ENCODE data around the gene ST3GAL5. TPM values are rescaled to one million over a fixed set of nuclear protein-coding genes. Genes with fewer than 3 reads are reported as not detected.

The ST3GAL5 gene
- polyA plus RNA-seq (2013, experiment 1 of 2), result 5.0 TPM
- polyA plus RNA-seq (2013, experiment 2 of 2), result 5.3 TPM

- no peaks in the 10 kb centered on the region for H3K36me3 ChIP-seq (replicated peaks in 1 of 2; ENCODE audit: control insufficient read depth in 2 of 2, insufficient read depth in 2 of 2, low read length in 2 of 2)
- WGBS, 2 donors (ENCODE audit: extremely low coverage in 2 of 2, insufficient read length in 2 of 2, insufficient replicate concordance in 1 of 2), result no CpG with 5 or more reads among the region's 94 CpGs
- no peaks in the 10 kb centered on the region for H3K79me1 ChIP-seq (ENCODE audit: low read depth, low read length)
- no peak within 1 kb of the TSS for H4K91ac ChIP-seq (ENCODE audit: low read depth, low read length, poor library complexity)
- peak within 1 kb of the TSS; percentile 51 to 91 for H3K4me3 ChIP-seq (ENCODE audit: low read length in 2 of 2)
- H3K9me3 ChIP-seq (replicated peaks in 1 of 2; ENCODE audit: control insufficient read depth in 2 of 2, insufficient read depth in 1 of 2, low read depth in 1 of 2, low read length in 2 of 2), result no peaks in the 10 kb centered on the region
- H3K23ac ChIP-seq (ENCODE audit: low read depth, low read length, poor library complexity), result peak within 1 kb of the TSS; percentile 92
- peaks cover 10 to 24% of the 10 kb centered on the region in 2 donors for H3K4me1 ChIP-seq (ENCODE audit: control insufficient read depth in 2 of 2, insufficient read depth in 1 of 2, low read depth in 1 of 2, low read length in 2 of 2)
- H2AK5ac ChIP-seq (ENCODE audit: low read depth, low read length), result no peak within 1 kb of the TSS
- H2BK5ac ChIP-seq (ENCODE audit: low read length), result no peak within 1 kb of the TSS
- H2BK120ac ChIP-seq (ENCODE audit: low read depth, low read length), result no peak within 1 kb of the TSS
- H3K14ac ChIP-seq (ENCODE audit: low read length), result peak within 1 kb of the TSS; percentile 31
- H3K27me3 ChIP-seq (ENCODE audit: control insufficient read depth in 3 of 3, insufficient read depth in 3 of 3, low read depth in 1 of 3, low read length in 3 of 3), result peaks cover 0 to 41% (median 18%) of the 10 kb centered on the region in 3 experiments
- no peak within 1 kb of the TSS for H3K27ac ChIP-seq (replicated peaks; ENCODE audit: low read length)
- DNase-seq (ENCODE audit: low spot score), result peak; percentile 87
- H2BK15ac ChIP-seq (ENCODE audit: low read length), result peak within 1 kb of the TSS; percentile 72
- no peak within 1 kb of the TSS for H4K8ac ChIP-seq (ENCODE audit: low read depth, low read length)
- H2BK12ac ChIP-seq (ENCODE audit: low read length), result no peak within 1 kb of the TSS
- no peak within 1 kb of the TSS for H3K4ac ChIP-seq (ENCODE audit: low read length)
- peak within 1 kb of the TSS; percentile 92 for H3K9ac ChIP-seq (ENCODE audit: low read depth, low read length, poor library complexity)
- H2AFZ ChIP-seq (ENCODE audit: low read length), result peak within 1 kb of the TSS; percentile 92
- peak within 1 kb of the TSS; percentile 90 for H3K4me2 ChIP-seq (ENCODE audit: insufficient read depth, low read length, poor library complexity, severe bottlenecking)
- H3K18ac ChIP-seq (ENCODE audit: low read length), result peak within 1 kb of the TSS; percentile 79
Observed at GRCh38 chr2:85888684-85889626, at the start of gene ST3GAL5. ST3GAL5 (minus strand) TSS chr2:85888990; CDS start chr2:85888905, 85 bp downstream.

DNA sequence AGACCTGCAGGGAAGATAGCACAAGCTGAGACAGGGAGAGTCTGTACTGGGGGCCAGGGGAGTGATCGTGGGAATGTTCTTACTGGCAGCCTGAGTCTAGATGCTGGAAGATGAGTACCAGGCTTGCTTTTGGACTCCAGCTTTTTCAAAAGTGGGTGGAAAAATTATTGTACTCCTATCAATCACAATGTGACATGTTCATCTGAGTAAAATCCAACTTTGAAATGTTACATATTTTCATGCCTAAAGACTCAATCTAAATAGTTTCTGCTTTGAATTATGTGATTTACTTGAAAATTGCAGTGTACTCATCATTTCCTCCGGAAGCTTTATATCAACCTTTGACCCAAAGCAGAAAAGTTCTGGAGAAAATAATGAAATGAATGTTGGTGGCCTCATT lies 49.7 kb upstream of the ST3GAL5 start:
- H3K18ac ChIP-seq (ENCODE audit: low read length), result no peak overlapping the region
- H3K27ac ChIP-seq (replicated peaks; ENCODE audit: low read length), result no peak overlapping the region
- H4K91ac ChIP-seq (ENCODE audit: low read depth, low read length, poor library complexity), result no peak overlapping the region
- H2BK5ac ChIP-seq (ENCODE audit: low read length), result no peak overlapping the region
- no peak overlapping the region for H3K4ac ChIP-seq (ENCODE audit: low read length)
- no peaks in the 10 kb centered on the region for H3K79me1 ChIP-seq (ENCODE audit: low read depth, low read length)
- no peak overlapping the region for H2BK15ac ChIP-seq (ENCODE audit: low read length)
- H4K8ac ChIP-seq (ENCODE audit: low read depth, low read length), result no peak overlapping the region
- no peak overlapping the region for H2BK120ac ChIP-seq (ENCODE audit: low read depth, low read length)
- no peak for DNase-seq (ENCODE audit: low spot score)
- no peak overlapping the region for H2AK5ac ChIP-seq (ENCODE audit: low read depth, low read length)
- H3K4me3 ChIP-seq (ENCODE audit: low read length in 2 of 2), result no peak overlapping the region
- no CpG with 5 or more reads among the region's 2 CpGs for WGBS, 2 donors (ENCODE audit: extremely low coverage in 2 of 2, insufficient read length in 2 of 2, insufficient replicate concordance in 1 of 2)
- H3K14ac ChIP-seq (ENCODE audit: low read length), result no peak overlapping the region
- H2BK12ac ChIP-seq (ENCODE audit: low read length), result no peak overlapping the region
- H3K4me1 ChIP-seq (ENCODE audit: control insufficient read depth in 2 of 2, insufficient read depth in 1 of 2, low read depth in 1 of 2, low read length in 2 of 2), result peaks cover 6 to 8% of the 10 kb centered on the region in 2 donors
- H3K9me3 ChIP-seq (replicated peaks in 1 of 2; ENCODE audit: control insufficient read depth in 2 of 2, insufficient read depth in 1 of 2, low read depth in 1 of 2, low read length in 2 of 2), result peaks cover 5 to 11% of the 10 kb centered on the region in 2 donors
- no peak overlapping the region for H3K4me2 ChIP-seq (ENCODE audit: insufficient read depth, low read length, poor library complexity, severe bottlenecking)
- H3K27me3 ChIP-seq (ENCODE audit: control insufficient read depth in 3 of 3, insufficient read depth in 3 of 3, low read depth in 1 of 3, low read length in 3 of 3), result no peaks in the 10 kb centered on the region
- H3K36me3 ChIP-seq (replicated peaks in 1 of 2; ENCODE audit: control insufficient read depth in 2 of 2, insufficient read depth in 2 of 2, low read length in 2 of 2), result no peaks in the 10 kb centered on the region
- no peak overlapping the region for H2AFZ ChIP-seq (ENCODE audit: low read length)
- no peak overlapping the region for H3K9ac ChIP-seq (ENCODE audit: low read depth, low read length, poor library complexity)
- no peak overlapping the region for H3K23ac ChIP-seq (ENCODE audit: low read depth, low read length, poor library complexity)

DNA sequence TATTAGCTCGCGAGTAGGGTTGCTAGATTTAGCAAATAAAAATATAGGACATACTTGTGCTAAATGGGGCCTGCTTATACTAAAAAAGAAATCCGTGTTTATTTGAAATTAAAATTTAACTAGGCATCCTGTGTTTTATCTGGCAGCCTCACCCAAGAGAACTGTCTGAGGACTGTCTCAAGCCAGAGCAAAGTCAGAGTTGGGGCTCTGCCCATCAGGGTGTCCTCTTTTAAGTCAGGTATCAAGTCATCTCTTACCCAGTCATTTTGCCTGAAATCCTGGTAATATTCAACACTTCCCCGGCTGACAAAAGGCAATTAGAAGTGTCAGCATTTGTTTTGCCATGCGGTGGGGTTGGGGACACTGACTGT lies 48.3 kb upstream of the ST3GAL5 start:
- Histone ChIP-seq H3K23ac (ENCODE audit: low read depth, low read length, poor library complexity) (no peak overlapping the region), H3K27ac (replicated peaks; ENCODE audit: low read length) (no peak overlapping the region)
- WGBS, 2 donors (ENCODE audit: extremely low coverage in 2 of 2, insufficient read length in 2 of 2, insufficient replicate concordance in 1 of 2), result no CpG with 5 or more reads among the region's 5 CpGs

DNA sequence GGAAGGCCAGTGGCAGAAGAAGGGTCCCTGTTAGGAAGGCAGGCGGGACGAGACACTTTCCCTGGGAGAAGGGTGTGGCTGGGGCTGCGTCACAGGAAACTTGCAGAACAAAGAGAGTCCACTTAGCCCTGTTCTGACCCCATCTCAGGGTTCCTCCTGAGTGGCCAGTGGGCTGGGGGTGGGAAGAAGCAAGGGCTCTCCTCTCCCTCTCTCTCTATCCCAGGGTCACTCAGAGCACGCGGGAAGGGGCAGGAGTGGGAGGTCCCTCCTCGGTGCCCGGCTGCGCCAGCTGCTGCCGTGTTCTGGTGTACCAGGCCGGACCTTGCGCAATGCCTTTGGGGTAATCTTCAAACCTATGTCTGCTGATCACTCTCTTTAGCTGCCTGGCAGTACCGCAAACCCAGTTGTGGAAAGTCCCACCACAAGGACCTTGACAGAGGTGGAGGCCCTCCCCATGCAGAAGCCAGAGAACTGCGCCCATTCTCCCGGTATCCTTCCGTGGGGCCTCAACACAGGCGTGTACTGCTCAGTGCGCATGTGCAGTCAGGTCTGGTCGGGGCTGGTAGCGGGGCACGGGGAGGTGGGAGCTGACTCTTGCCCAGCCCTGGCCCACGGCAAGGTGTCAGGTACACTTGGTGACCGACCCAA lies 47.8 kb upstream of the ST3GAL5 start:
- H2BK120ac ChIP-seq (ENCODE audit: low read depth, low read length), result peak overlapping the region; percentile 9
- H3K4ac ChIP-seq (ENCODE audit: low read length), result no peak overlapping the region
- H4K91ac ChIP-seq (ENCODE audit: low read depth, low read length, poor library complexity), result no peak overlapping the region
- H3K9me3 ChIP-seq (replicated peaks in 1 of 2; ENCODE audit: control insufficient read depth in 2 of 2, insufficient read depth in 1 of 2, low read depth in 1 of 2, low read length in 2 of 2), result no peaks in the 10 kb centered on the region
- peak overlapping the region; percentile 80 for H2AK5ac ChIP-seq (ENCODE audit: low read depth, low read length)
- H3K4me2 ChIP-seq (ENCODE audit: insufficient read depth, low read length, poor library complexity, severe bottlenecking), result no peak overlapping the region
- peaks cover 6 to 8% of the 10 kb centered on the region in 2 donors for H3K4me1 ChIP-seq (ENCODE audit: control insufficient read depth in 2 of 2, insufficient read depth in 1 of 2, low read depth in 1 of 2, low read length in 2 of 2)
- no peaks in the 10 kb centered on the region for H3K36me3 ChIP-seq (replicated peaks in 1 of 2; ENCODE audit: control insufficient read depth in 2 of 2, insufficient read depth in 2 of 2, low read length in 2 of 2)
- H2BK5ac ChIP-seq (ENCODE audit: low read length), result peak overlapping the region; percentile 91
- H2BK15ac ChIP-seq (ENCODE audit: low read length), result peak overlapping the region; percentile 61
- H3K23ac ChIP-seq (ENCODE audit: low read depth, low read length, poor library complexity), result peak overlapping the region; percentile 13
- no peak overlapping the region for H3K14ac ChIP-seq (ENCODE audit: low read length)
- H2BK12ac ChIP-seq (ENCODE audit: low read length), result peak overlapping the region; percentile 98
- no peak overlapping the region for H4K8ac ChIP-seq (ENCODE audit: low read depth, low read length)
- no peak for DNase-seq (ENCODE audit: low spot score)
- H3K4me3 ChIP-seq (ENCODE audit: low read length in 2 of 2), result no peak overlapping the region
- H3K79me1 ChIP-seq (ENCODE audit: low read depth, low read length), result no peaks in the 10 kb centered on the region
- no CpG with 5 or more reads among the region's 22 CpGs for WGBS, 2 donors (ENCODE audit: extremely low coverage in 2 of 2, insufficient read length in 2 of 2, insufficient replicate concordance in 1 of 2)
- H3K27me3 ChIP-seq (ENCODE audit: control insufficient read depth in 3 of 3, insufficient read depth in 3 of 3, low read depth in 1 of 3, low read length in 3 of 3), result no peaks in the 10 kb centered on the region
- peak overlapping the region; percentile 23 for H3K18ac ChIP-seq (ENCODE audit: low read length)
- H3K9ac ChIP-seq (ENCODE audit: low read depth, low read length, poor library complexity), result no peak overlapping the region
- H2AFZ ChIP-seq (ENCODE audit: low read length), result peak overlapping the region; percentile 40
- no peak overlapping the region for H3K27ac ChIP-seq (replicated peaks; ENCODE audit: low read length)

More for the DNA sequence above, 48.3 kb upstream of the ST3GAL5 start:
- Histone ChIP-seq H2BK5ac (ENCODE audit: low read length) (no peak overlapping the region), H3K4ac (ENCODE audit: low read length) (no peak overlapping the region), H3K27me3 (ENCODE audit: control insufficient read depth in 3 of 3, insufficient read depth in 3 of 3, low read depth in 1 of 3, low read length in 3 of 3) (no peaks in the 10 kb centered on the region), H3K4me3 (ENCODE audit: low read length in 2 of 2) (no peak overlapping the region), H3K4me1 (ENCODE audit: control insufficient read depth in 2 of 2, insufficient read depth in 1 of 2, low read depth in 1 of 2, low read length in 2 of 2) (peaks cover 6 to 8% of the 10 kb centered on the region in 2 donors), H2BK15ac (ENCODE audit: low read length) (peak overlapping the region; percentile 61), H2AFZ (ENCODE audit: low read length) (no peak overlapping the region), H4K91ac (ENCODE audit: low read depth, low read length, poor library complexity) (no peak overlapping the region), H3K9ac (ENCODE audit: low read depth, low read length, poor library complexity) (no peak overlapping the region), H3K9me3 (replicated peaks in 1 of 2; ENCODE audit: control insufficient read depth in 2 of 2, insufficient read depth in 1 of 2, low read depth in 1 of 2, low read length in 2 of 2) (peaks cover 0 to 4% of the 10 kb centered on the region in 2 donors), H3K79me1 (ENCODE audit: low read depth, low read length) (no peaks in the 10 kb centered on the region), H3K14ac (ENCODE audit: low read length) (no peak overlapping the region), H3K18ac (ENCODE audit: low read length) (no peak overlapping the region), H3K4me2 (ENCODE audit: insufficient read depth, low read length, poor library complexity, severe bottlenecking) (no peak overlapping the region), H2BK12ac (ENCODE audit: low read length) (no peak overlapping the region), H2AK5ac (ENCODE audit: low read depth, low read length) (no peak overlapping the region), H3K36me3 (replicated peaks in 1 of 2; ENCODE audit: control insufficient read depth in 2 of 2, insufficient read depth in 2 of 2, low read length in 2 of 2) (no peaks in the 10 kb centered on the region), H4K8ac (ENCODE audit: low read depth, low read length) (no peak overlapping the region), H2BK120ac (ENCODE audit: low read depth, low read length) (no peak overlapping the region)
- no peak for DNase-seq (ENCODE audit: low spot score)

All from neuronal stem cell (in vitro differentiated cells).